NCI-H774 (cell line): ENCODE results near the gene SCP2.

Experiments
- DNase-seq: peaks from one replicate; lab custom pipeline; 2025; lab: John Stamatoyannopoulos, UW

SCP2 gene

GRCh38 chr1:53082826-53083455, 155.9 kb downstream of the SCP2 start:
- no peak for DNase-seq

- DNase-seq: no peak
Observed at GRCh38 chr1:53083636-53084588, 156.8 kb downstream of the SCP2 start.

- no peak for DNase-seq
Observed at GRCh38 chr1:53084589-53084971, 157.5 kb downstream of the SCP2 start.

GRCh38 chr1:53085405-53085804, 158.3 kb downstream of the SCP2 start:
- DNase-seq: no peak

GRCh38 chr1:53086491-53087070, 159.5 kb downstream of the SCP2 start:
- DNase-seq: no peak

GRCh38 chr1:53087332-53088285, 160.5 kb downstream of the SCP2 start:
- no peak for DNase-seq

GRCh38 chr1:53088616-53089300, 161.7 kb downstream of the SCP2 start:
- DNase-seq: no peak

- no peak for DNase-seq
Observed at GRCh38 chr1:53089478-53090226, 162.6 kb downstream of the SCP2 start.

GRCh38 chr1:53090227-53091147, 163.4 kb downstream of the SCP2 start:
- no peak for DNase-seq

- DNase-seq: no peak
Observed at GRCh38 chr1:53091841-53092645, 165.0 kb downstream of the SCP2 start.

GRCh38 chr1:53092659-53093450, 165.8 kb downstream of the SCP2 start:
- DNase-seq: no peak

- no peak for DNase-seq
Observed at GRCh38 chr1:53093451-53093754, 166.3 kb downstream of the SCP2 start.

GRCh38 chr1:53093778-53094532, 166.9 kb downstream of the SCP2 start:
- no peak for DNase-seq

GRCh38 chr1:53094533-53094919, 167.4 kb downstream of the SCP2 start:
- no peak for DNase-seq
